B cell (primary cell): Measurements from ENCODE around the gene MMP2.

ENCODE experiments used
- EZH2 ChIP-seq: IDR thresholded peaks from 2 replicates; pipeline ENCODE4 v1.6.1; 2012; ENCODE audit warnings: borderline replicate concordance, low read depth, mild to moderate bottlenecking, moderate library complexity, low read length; ENCODE audit not compliant: insufficient read depth, poor library complexity, severe bottlenecking
- TF ChIP-seq, protein P1 (sequence below): fragments of 200-600 bp; IDR thresholded peaks from one replicate; pipeline ENCODE4 v1.8.0; 2022; ENCODE audit warnings: antibody characterized with exemption, mild to moderate bottlenecking

GRCh38 chr16:55521792-55522191 is 42.8 kb downstream of the MMP2 start:
- TF ChIP-seq, protein P1, sequence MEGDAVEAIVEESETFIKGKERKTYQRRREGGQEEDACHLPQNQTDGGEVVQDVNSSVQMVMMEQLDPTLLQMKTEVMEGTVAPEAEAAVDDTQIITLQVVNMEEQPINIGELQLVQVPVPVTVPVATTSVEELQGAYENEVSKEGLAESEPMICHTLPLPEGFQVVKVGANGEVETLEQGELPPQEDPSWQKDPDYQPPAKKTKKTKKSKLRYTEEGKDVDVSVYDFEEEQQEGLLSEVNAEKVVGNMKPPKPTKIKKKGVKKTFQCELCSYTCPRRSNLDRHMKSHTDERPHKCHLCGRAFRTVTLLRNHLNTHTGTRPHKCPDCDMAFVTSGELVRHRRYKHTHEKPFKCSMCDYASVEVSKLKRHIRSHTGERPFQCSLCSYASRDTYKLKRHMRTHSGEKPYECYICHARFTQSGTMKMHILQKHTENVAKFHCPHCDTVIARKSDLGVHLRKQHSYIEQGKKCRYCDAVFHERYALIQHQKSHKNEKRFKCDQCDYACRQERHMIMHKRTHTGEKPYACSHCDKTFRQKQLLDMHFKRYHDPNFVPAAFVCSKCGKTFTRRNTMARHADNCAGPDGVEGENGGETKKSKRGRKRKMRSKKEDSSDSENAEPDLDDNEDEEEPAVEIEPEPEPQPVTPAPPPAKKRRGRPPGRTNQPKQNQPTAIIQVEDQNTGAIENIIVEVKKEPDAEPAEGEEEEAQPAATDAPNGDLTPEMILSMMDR = no peak
- TF ChIP-seq EZH2 = no peak
